COLO829 (cell line): ENCODE data around the gene EEF2.

Source experiments
- DNase-seq: peaks from one replicate; pipeline ENCODE4 v3.0.0; 2012; ENCODE audit warnings: low spot score

Gene EEF2

GRCh38 chr19:3984908-3985642, at the start of gene EEF2:
Gene EEF2, minus strand, starts transcription at chr19:3985463. Its CDS starts 83 bp downstream, at chr19:3985380.
- DNase-seq: peak; percentile 95

GRCh38 chr19:4034048-4035017, 49.1 kb upstream of the EEF2 start:
- DNase-seq: no peak

- no peak for DNase-seq
These were observed 48.0 kb upstream of the EEF2 start for GRCh38 chr19:4033028-4033956.

- DNase-seq: no peak
These were observed 47.2 kb upstream of the EEF2 start for GRCh38 chr19:4032436-4032835.

- DNase-seq: no peak
These were observed 46.2 kb upstream of the EEF2 start for GRCh38 chr19:4031420-4031819.

GRCh38 chr19:4030981-4031380, 45.7 kb upstream of the EEF2 start:
- DNase-seq: no peak

- no peak for DNase-seq
These were observed 45.3 kb upstream of the EEF2 start for GRCh38 chr19:4030552-4030951.

GRCh38 chr19:4029247-4029614, 44.0 kb upstream of the EEF2 start:
- DNase-seq: no peak

- DNase-seq: no peak
These were observed 43.3 kb upstream of the EEF2 start for GRCh38 chr19:4028334-4029246.

- no peak for DNase-seq
These were observed 41.9 kb upstream of the EEF2 start for GRCh38 chr19:4027146-4027545.

- DNase-seq: no peak
These were observed 40.1 kb upstream of the EEF2 start for GRCh38 chr19:4025317-4025716.

- no peak for DNase-seq
These were observed 38.5 kb upstream of the EEF2 start for GRCh38 chr19:4023600-4024398.

- DNase-seq: no peak
These were observed 34.3 kb upstream of the EEF2 start for GRCh38 chr19:4019578-4019977.

GRCh38 chr19:4018775-4019504, 33.7 kb upstream of the EEF2 start:
- no peak for DNase-seq

GRCh38 chr19:4018140-4018613, 32.9 kb upstream of the EEF2 start:
- no peak for DNase-seq

- no peak for DNase-seq
These were observed 31.8 kb upstream of the EEF2 start for GRCh38 chr19:4016903-4017638.

GRCh38 chr19:4016486-4016885, 31.2 kb upstream of the EEF2 start:
- DNase-seq: peak; percentile 29

- DNase-seq: no peak
These were observed 30.6 kb upstream of the EEF2 start for GRCh38 chr19:4015705-4016402.
